ENCODE data around the gene NFATC1. TPM values are rescaled to one million over a fixed set of nuclear protein-coding genes. Genes with fewer than 3 reads are reported as not detected.

The NFATC1 gene
- total and polyA plus RNA-seq, 2 donors (not counting 1 experiment from before 2014, with no cell fraction given), result 0.92 to 4.3 TPM

- Histone ChIP-seq H3K4me3 (replicated peaks in 1 of 4; ENCODE audit: control extremely low read depth in 1 of 4, insufficient read depth in 1 of 4, low read depth in 3 of 4, low read length in 4 of 4) (no peak overlapping the region), H3K27ac (ENCODE audit: insufficient read depth, low read length) (no peak overlapping the region), H3K9me3 (ENCODE audit: control insufficient read depth, insufficient read depth, low read depth, low read length) (no peaks in the 10 kb centered on the region), H4K20me1 (ENCODE audit: control insufficient read depth, extremely low read depth, insufficient read depth, low read length) (no peaks in the 10 kb centered on the region), H3K4me2 (ENCODE audit: extremely low read depth, insufficient read depth, low read length) (no peak overlapping the region), H3K79me2 (ENCODE audit: control insufficient read depth, insufficient read depth, low read length) (no peaks in the 10 kb centered on the region), H3K9ac (ENCODE audit: insufficient read depth, low read length) (no peak overlapping the region), H3K36me3 (ENCODE audit: control insufficient read depth, insufficient read depth, low read length) (no peaks in the 10 kb centered on the region), H3K27me3 (ENCODE audit: control insufficient read depth, insufficient read depth, low read length) (no peaks in the 10 kb centered on the region), H2AFZ (ENCODE audit: low read length) (no peak overlapping the region), H3K4me1 (ENCODE audit: control insufficient read depth, extremely low read depth, insufficient read depth, low read length) (no peaks in the 10 kb centered on the region)
- DNase-seq (ENCODE audit: low read depth in 2 of 2), result no peak
- TF ChIP-seq CTCF (conservative IDR thresholded peaks at IDR 0.05 in 1 of 2, IDR thresholded peaks at IDR 0.05 in 1 of 2; ENCODE audit: low read depth in 1 of 2, low read length in 2 of 2) (no peak), EZH2 (IDR thresholded peaks at IDR 0.05; ENCODE audit: low read length, missing control alignments) (no peak)
Measured at GRCh38 chr18:79558196-79558932, 162.6 kb downstream of the NFATC1 start.

GRCh38 chr18:79558933-79559416 is 163.2 kb downstream of the NFATC1 start:
- no peaks in the 10 kb centered on the region for H4K20me1 ChIP-seq (ENCODE audit: control insufficient read depth, extremely low read depth, insufficient read depth, low read length)
- H2AFZ ChIP-seq (ENCODE audit: low read length), result no peak overlapping the region
- H3K79me2 ChIP-seq (ENCODE audit: control insufficient read depth, insufficient read depth, low read length), result no peaks in the 10 kb centered on the region
- no peak overlapping the region for H3K27ac ChIP-seq (ENCODE audit: insufficient read depth, low read length)
- no peaks in the 10 kb centered on the region for H3K4me1 ChIP-seq (ENCODE audit: control insufficient read depth, extremely low read depth, insufficient read depth, low read length)
- H3K4me2 ChIP-seq (ENCODE audit: extremely low read depth, insufficient read depth, low read length), result no peak overlapping the region
- H3K4me3 ChIP-seq (replicated peaks in 1 of 4; ENCODE audit: control extremely low read depth in 1 of 4, insufficient read depth in 1 of 4, low read depth in 3 of 4, low read length in 4 of 4), result no peak overlapping the region
- no peaks in the 10 kb centered on the region for H3K36me3 ChIP-seq (ENCODE audit: control insufficient read depth, insufficient read depth, low read length)
- H3K9ac ChIP-seq (ENCODE audit: insufficient read depth, low read length), result no peak overlapping the region
- TF ChIP-seq CTCF (conservative IDR thresholded peaks at IDR 0.05 in 1 of 2, IDR thresholded peaks at IDR 0.05 in 1 of 2; ENCODE audit: low read depth in 1 of 2, low read length in 2 of 2) (no peak), EZH2 (IDR thresholded peaks at IDR 0.05; ENCODE audit: low read length, missing control alignments) (no peak)
- no peak for DNase-seq (ENCODE audit: low read depth in 2 of 2)
- H3K9me3 ChIP-seq (ENCODE audit: control insufficient read depth, insufficient read depth, low read depth, low read length), result no peaks in the 10 kb centered on the region
- H3K27me3 ChIP-seq (ENCODE audit: control insufficient read depth, insufficient read depth, low read length), result no peaks in the 10 kb centered on the region

GRCh38 chr18:79559436-79559835 is 163.7 kb downstream of the NFATC1 start:
- Histone ChIP-seq H3K79me2 (ENCODE audit: control insufficient read depth, insufficient read depth, low read length) (no peaks in the 10 kb centered on the region), H4K20me1 (ENCODE audit: control insufficient read depth, extremely low read depth, insufficient read depth, low read length) (no peaks in the 10 kb centered on the region), H3K9ac (ENCODE audit: insufficient read depth, low read length) (no peak overlapping the region), H2AFZ (ENCODE audit: low read length) (no peak overlapping the region), H3K4me1 (ENCODE audit: control insufficient read depth, extremely low read depth, insufficient read depth, low read length) (no peaks in the 10 kb centered on the region), H3K27ac (ENCODE audit: insufficient read depth, low read length) (no peak overlapping the region), H3K9me3 (ENCODE audit: control insufficient read depth, insufficient read depth, low read depth, low read length) (no peaks in the 10 kb centered on the region), H3K36me3 (ENCODE audit: control insufficient read depth, insufficient read depth, low read length) (no peaks in the 10 kb centered on the region), H3K4me2 (ENCODE audit: extremely low read depth, insufficient read depth, low read length) (no peak overlapping the region), H3K4me3 (replicated peaks in 1 of 4; ENCODE audit: control extremely low read depth in 1 of 4, insufficient read depth in 1 of 4, low read depth in 3 of 4, low read length in 4 of 4) (no peak overlapping the region), H3K27me3 (ENCODE audit: control insufficient read depth, insufficient read depth, low read length) (no peaks in the 10 kb centered on the region)
- TF ChIP-seq CTCF (conservative IDR thresholded peaks at IDR 0.05 in 1 of 2, IDR thresholded peaks at IDR 0.05 in 1 of 2; ENCODE audit: low read depth in 1 of 2, low read length in 2 of 2), result no peak
- no peak for TF ChIP-seq EZH2 (IDR thresholded peaks at IDR 0.05; ENCODE audit: low read length, missing control alignments)
- no peak for DNase-seq (ENCODE audit: low read depth in 2 of 2)
